GM21360 (cell line): ENCODE results near the gene PPP3CA.
A peak's percentile ranks its signal among the peaks of the same experiment; 100 is the strongest.

Experiments used
- ATAC-seq: cut with Tn5 transposase; IDR thresholded peaks from one replicate; pipeline ENCODE4 v1.9.1; 2021; ENCODE audit warnings: mild to moderate bottlenecking, moderate library complexity; ENCODE audit not compliant: unreplicated experiment

The PPP3CA gene

DNA sequence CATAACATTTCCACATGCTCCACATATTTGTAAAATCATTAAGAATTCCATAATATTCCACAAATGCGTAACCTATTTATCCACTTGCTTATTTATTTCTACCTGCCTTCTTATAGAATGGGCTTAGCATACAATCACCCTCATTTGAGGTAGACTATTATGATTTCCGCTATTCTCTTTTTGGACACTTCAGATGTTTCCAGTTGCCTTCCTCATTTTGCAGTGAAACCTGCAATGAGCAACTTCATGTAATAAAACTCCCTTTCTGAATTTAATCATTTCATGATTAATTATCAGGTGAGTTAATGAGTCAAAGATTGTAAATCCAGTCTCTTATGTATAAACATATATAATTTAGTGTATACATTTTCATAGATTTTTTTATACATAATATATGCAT is 58.0 kb downstream of the PPP3CA start:
- ATAC-seq: no peak

- ATAC-seq: no peak
Observed at GRCh38 chr4:101288365-101289145, 58.8 kb downstream of the PPP3CA start.

GRCh38 chr4:101287324-101287723 is 60.0 kb downstream of the PPP3CA start:
- ATAC-seq: no peak

GRCh38 chr4:101286663-101287062 is 60.7 kb downstream of the PPP3CA start:
- no peak for ATAC-seq

DNA sequence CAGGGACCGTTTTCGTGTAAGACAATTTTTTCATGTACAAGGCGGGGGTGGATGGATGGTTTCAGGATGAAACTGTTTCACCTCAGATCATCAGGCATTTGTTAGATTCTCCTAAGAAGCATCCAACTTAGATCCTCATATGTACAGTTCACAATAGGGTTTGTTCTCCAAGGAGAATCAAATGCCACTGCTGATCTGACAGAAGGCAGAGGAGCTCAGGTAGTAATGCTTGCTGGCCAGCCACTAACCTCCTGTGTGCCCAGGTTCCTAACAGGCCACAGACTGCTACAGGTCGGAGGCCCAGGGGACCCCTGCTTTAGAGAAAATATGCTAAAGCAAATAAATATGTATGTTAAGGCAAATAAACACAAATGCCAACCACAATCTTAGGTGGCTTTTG is 61.3 kb downstream of the PPP3CA start:
- ATAC-seq: no peak

- no peak for ATAC-seq
Observed at GRCh38 chr4:101284546-101284945, 62.8 kb downstream of the PPP3CA start.

DNA sequence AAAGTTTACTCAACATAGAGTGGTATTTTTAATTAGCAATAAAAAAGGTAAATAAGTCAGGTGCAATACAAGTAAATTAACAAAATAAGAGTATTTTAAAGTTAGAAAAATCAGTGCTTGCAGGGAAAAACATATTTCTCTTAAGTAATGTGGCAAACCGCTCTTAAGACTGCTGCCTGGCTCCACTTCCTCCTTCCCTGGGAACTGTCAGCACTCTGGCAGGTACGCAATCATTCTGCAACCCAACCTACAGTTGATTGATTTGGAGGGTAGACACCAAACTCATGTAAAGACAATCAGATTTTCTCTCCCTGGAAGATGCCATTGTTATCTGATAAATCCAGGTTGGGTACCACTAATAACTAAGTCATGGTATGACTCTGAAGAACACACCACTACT is 63.9 kb downstream of the PPP3CA start:
- ATAC-seq: no peak

- peak; percentile 63 for ATAC-seq
Observed at GRCh38 chr4:101282076-101282844, 65.1 kb downstream of the PPP3CA start.

- no peak for ATAC-seq
Observed at GRCh38 chr4:101280866-101281600, 66.3 kb downstream of the PPP3CA start.

- ATAC-seq: peak; percentile 66
Observed at GRCh38 chr4:101279377-101279871, 67.9 kb downstream of the PPP3CA start.

GRCh38 chr4:101277671-101278070 is 69.7 kb downstream of the PPP3CA start:
- ATAC-seq: no peak

- no peak for ATAC-seq
Observed at GRCh38 chr4:101276661-101277060, 70.7 kb downstream of the PPP3CA start.

- no peak for ATAC-seq
Observed at GRCh38 chr4:101274888-101275752, 72.2 kb downstream of the PPP3CA start.

- ATAC-seq: no peak
Observed at GRCh38 chr4:101271516-101271915, 75.8 kb downstream of the PPP3CA start.

DNA sequence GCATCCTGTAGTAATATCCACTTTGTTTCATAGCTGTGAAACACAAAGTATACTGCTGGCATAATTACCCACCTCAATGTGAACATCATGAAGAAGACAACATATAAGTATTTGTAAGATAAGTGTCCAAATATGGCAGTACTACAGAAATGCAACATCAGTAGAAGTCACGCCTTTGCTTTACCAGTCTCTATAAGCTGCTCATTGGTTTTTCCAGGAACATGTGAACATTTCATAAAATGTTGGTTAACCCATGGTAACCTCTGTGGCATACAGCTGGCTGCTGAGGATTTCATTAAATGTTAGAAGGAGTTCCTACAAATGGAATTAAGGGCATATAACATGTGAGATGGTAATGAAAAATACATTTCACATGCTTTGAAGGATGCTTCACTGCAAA is 77.6 kb downstream of the PPP3CA start:
- ATAC-seq: no peak

- no peak for ATAC-seq
Observed at GRCh38 chr4:101265816-101266172, 81.5 kb downstream of the PPP3CA start.

DNA sequence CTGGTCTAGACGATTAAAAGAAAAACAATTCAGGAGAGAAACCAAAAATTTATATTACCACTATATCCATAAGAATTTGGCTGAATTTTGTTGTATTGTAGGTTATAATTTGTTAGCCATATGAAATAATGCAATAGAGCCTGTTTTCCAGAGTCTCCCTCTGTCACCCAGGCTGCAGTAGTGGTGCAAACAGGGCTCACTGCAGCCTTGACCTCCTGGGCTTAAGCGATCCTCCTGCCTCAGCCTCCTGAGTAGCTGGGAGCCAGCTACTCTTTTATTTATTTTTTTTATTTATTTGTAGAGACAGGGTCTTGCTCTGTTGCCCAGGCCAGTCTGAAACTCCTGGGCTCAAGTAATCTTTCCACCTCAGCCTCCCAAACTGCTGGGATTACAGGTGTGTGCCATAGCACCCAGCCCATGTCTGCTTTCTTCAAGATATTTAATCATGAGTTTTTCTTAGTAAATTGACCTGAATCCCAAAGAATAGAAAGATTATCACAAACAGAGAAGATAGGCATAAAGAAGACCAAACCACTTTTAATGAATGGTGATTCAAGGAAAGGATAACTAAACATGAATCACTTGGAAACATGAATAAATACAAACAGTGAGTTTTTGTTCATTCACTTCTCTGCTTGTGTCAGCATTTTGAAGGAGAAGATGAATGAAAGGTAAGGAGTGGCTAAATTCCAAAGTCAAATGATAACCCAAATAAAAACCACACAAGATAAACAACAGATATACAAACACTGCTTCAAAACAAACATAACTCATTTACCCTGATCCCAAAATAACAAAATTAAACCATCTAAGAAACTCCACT is 82.1 kb downstream of the PPP3CA start:
- no peak for ATAC-seq

DNA sequence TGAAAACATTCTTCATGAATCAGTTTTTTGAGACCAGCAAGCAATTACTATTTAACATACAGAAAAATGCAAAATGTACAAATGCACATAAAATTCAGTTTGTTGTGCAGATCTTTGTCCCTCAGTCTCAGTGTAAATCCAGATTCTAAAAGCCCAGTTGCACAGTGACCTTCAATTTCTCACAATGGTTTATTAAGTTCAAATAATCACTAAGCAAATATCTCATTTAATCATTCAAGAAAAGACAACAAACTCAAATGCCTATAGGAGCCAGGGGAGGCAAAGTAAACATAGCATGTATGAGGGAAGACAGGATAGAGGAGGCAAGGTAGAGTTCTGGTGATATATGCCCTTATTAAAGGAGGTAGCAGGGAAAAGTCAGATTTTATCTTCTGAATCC is 82.8 kb downstream of the PPP3CA start:
- no peak for ATAC-seq

DNA sequence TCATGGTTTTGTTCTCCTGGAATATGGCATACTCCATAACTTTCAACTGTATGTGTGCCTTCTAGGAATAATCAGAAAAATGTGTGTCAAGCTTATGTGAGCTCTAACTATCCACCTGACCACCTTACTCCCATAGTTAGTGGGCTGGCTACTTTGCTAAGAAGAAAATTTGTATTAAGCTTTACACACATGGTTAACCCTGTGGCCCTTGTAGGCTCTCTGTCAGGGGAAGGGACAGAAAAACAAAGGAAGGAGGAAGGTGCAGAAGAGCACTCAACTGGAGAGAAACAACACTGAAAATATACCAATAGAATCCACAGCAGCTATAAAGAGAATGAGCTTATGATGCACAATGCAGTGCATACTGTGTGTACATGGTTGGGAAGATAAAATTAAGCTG is 84.6 kb downstream of the PPP3CA start:
- no peak for ATAC-seq

DNA sequence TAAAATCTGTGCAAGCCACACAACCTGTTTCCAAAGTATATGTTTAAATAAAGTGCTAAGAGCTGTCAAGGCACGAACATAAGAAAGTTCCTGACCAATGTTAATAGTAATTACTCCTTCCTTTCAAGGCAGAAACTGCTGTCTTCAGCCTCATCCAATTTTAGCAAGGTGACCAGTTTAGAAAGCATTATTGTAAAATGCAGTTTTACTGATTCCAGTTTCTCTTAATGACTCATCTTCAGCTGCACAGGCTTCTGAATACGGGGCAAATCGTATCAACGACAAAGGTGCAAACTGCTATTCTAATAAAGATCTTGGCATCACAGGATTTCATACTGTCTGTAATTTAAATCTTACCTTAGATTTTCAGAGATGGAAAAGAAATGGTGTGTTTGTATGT is 87.5 kb downstream of the PPP3CA start:
- ATAC-seq: peak; percentile 95
